Vagina (tissue), 2 donors: ENCODE data around the gene POU6F2. TPM values are rescaled to one million over a fixed set of nuclear protein-coding genes. Genes with fewer than 3 reads are reported as not detected.

Experiments
- DNase-seq, 2 donors: peaks; one replicate each; pipeline ENCODE4 v3.0.0-alpha.2; 2017; ENCODE audit errors: extremely low spot score in 2 of 2
- H3K27ac ChIP-seq: fragments of 200-600 bp; sonication (generic); one replicate; pipeline ENCODE4 v1.5.1; 2019
- H3K27me3 ChIP-seq: fragments of 200-600 bp; sonication (generic); one replicate; pipeline ENCODE4 v1.5.1; 2019
- H3K36me3 ChIP-seq, 2 donors: fragments of 200-600 bp; sonication (generic); one replicate each; pipeline ENCODE4 v1.5.1; 2017 to 2019
- H3K4me1 ChIP-seq: fragments of 200-600 bp; sonication (generic); one replicate; pipeline ENCODE4 v1.5.1; 2019
- H3K4me3 ChIP-seq, 2 donors: fragments of 200-600 bp; sonication (generic); 1 replicate in 1 of 2; 2 replicates in 1 of 2; pipeline ENCODE4 v1.5.1; 2016 to 2019
- H3K9me3 ChIP-seq: fragments of 200-600 bp; sonication (generic); one replicate; pipeline ENCODE4 v1.5.1; 2019
- CTCF ChIP-seq, 3 experiments: fragments of 450-650 bp in 2 of 3; fragments of 200-600 bp in 1 of 3; sonication (generic) in 1 of 3; IDR thresholded peaks; one replicate each; pipeline ENCODE4 v1.5.1; 2017 to 2019; ENCODE audit warnings: antibody characterized with exemption in 3 of 3, mild to moderate bottlenecking in 2 of 3, moderate library complexity in 2 of 3
- POLR2A ChIP-seq, 2 donors: fragments of 450-650 bp; IDR thresholded peaks; one replicate each; pipeline ENCODE4 v1.6.1; 2017; ENCODE audit warnings: antibody characterized with exemption in 2 of 2, mild to moderate bottlenecking in 2 of 2, moderate library complexity in 2 of 2
- POLR2AphosphoS5 ChIP-seq, 2 donors: sonication (generic); formaldehyde crosslinking; IDR thresholded peaks; one replicate each; pipeline ENCODE4 v1.9.0; 2017; ENCODE audit warnings: antibody characterized with exemption in 2 of 2, mild to moderate bottlenecking in 2 of 2, low read depth in 1 of 2; ENCODE audit not compliant: insufficient read depth in 1 of 2
- intact Hi-C: fragments of 100-400 bp; cut with DNase I; formaldehyde crosslinking; loops from one replicate; pipeline ENCODE4 v1.15.1; 2023
- total RNA-seq: library from RNA; depleted of rRNA; stranded (reverse); fragments of >200 nt; gene quantifications from one replicate; pipeline ENCODE4 v1.2.3, GENCODE V29; 2016

Gene POU6F2
- total RNA-seq, 1 donor from 2014 or later = not detected

GRCh38 chr7:39088730-39089593 is 111.3 kb downstream of the POU6F2 start:
- no peak for DNase-seq
- Histone ChIP-seq H3K36me3 (no peaks in the 10 kb centered on the region), H3K4me3 (no peak overlapping the region), H3K27me3 (no peaks in the 10 kb centered on the region), H3K4me1 (no peaks in the 10 kb centered on the region), H3K9me3 (no peaks in the 10 kb centered on the region), H3K27ac (no peak overlapping the region)
- intact Hi-C loops = no loop called here
- no peak for TF ChIP-seq CTCF (IDR thresholded peaks at IDR 0.05)
- no peak for TF ChIP-seq POLR2AphosphoS5 (IDR thresholded peaks at IDR 0.05; ENCODE audit: insufficient read depth in 1 of 2, low read depth in 1 of 2)
- TF ChIP-seq POLR2A (IDR thresholded peaks at IDR 0.05) = no peak

GRCh38 chr7:39091145-39091544 is 113.4 kb downstream of the POU6F2 start:
- Histone ChIP-seq H3K9me3 (no peaks in the 10 kb centered on the region), H3K27me3 (no peaks in the 10 kb centered on the region), H3K4me3 (no peak overlapping the region), H3K36me3 (no peaks in the 10 kb centered on the region), H3K27ac (no peak overlapping the region), H3K4me1 (no peaks in the 10 kb centered on the region)
- TF ChIP-seq POLR2AphosphoS5 (IDR thresholded peaks at IDR 0.05; ENCODE audit: insufficient read depth in 1 of 2, low read depth in 1 of 2) (no peak), POLR2A (IDR thresholded peaks at IDR 0.05) (no peak), CTCF (IDR thresholded peaks at IDR 0.05) (no peak)
- no peak for DNase-seq
- intact Hi-C loops = no loop called here

GRCh38 chr7:39091774-39092173 is 114.1 kb downstream of the POU6F2 start:
- intact Hi-C loops = no loop called here
- Histone ChIP-seq H3K27me3 (no peaks in the 10 kb centered on the region), H3K36me3 (no peaks in the 10 kb centered on the region), H3K9me3 (no peaks in the 10 kb centered on the region), H3K4me1 (no peaks in the 10 kb centered on the region), H3K4me3 (no peak overlapping the region), H3K27ac (no peak overlapping the region)
- DNase-seq = no peak
- no peak for TF ChIP-seq CTCF (IDR thresholded peaks at IDR 0.05)
- TF ChIP-seq POLR2AphosphoS5 (IDR thresholded peaks at IDR 0.05; ENCODE audit: insufficient read depth in 1 of 2, low read depth in 1 of 2) = no peak
- no peak for TF ChIP-seq POLR2A (IDR thresholded peaks at IDR 0.05)

- Histone ChIP-seq H3K36me3 (no peaks in the 10 kb centered on the region), H3K27me3 (no peaks in the 10 kb centered on the region), H3K27ac (no peak overlapping the region), H3K9me3 (no peaks in the 10 kb centered on the region), H3K4me1 (no peaks in the 10 kb centered on the region), H3K4me3 (no peak overlapping the region)
- no peak for TF ChIP-seq CTCF (IDR thresholded peaks at IDR 0.05)
- TF ChIP-seq POLR2A (IDR thresholded peaks at IDR 0.05) = no peak
- TF ChIP-seq POLR2AphosphoS5 (IDR thresholded peaks at IDR 0.05; ENCODE audit: insufficient read depth in 1 of 2, low read depth in 1 of 2) = no peak
- DNase-seq = no peak
- intact Hi-C loops = no loop called here
Measured at GRCh38 chr7:39094731-39095130, 117.0 kb downstream of the POU6F2 start.
